Natural killer cell (primary cell): ENCODE data around the gene CDH20. TPM values are rescaled to one million over a fixed set of nuclear protein-coding genes. Genes with fewer than 3 reads are reported as not detected.

ENCODE experiments used
- ATAC-seq, 3 donors: fragments of 150-1000 bp in 2 of 3; fragments of 200-7000 bp in 1 of 3; cut with Tn5 transposase; 1 replicate in 1 of 3; 2 replicates in 2 of 3; pipeline ENCODE4 v1.10.0; 2021; ENCODE audit warnings: mild to moderate bottlenecking in 2 of 3, moderate library complexity in 2 of 3
- DNase-seq, 2 donors: peaks; one replicate each; pipeline versions ENCODE4 v3.0.0 to v3.0.0-alpha.2; 2013 to 2021; ENCODE audit warnings: mixed read lengths in 1 of 2
- H3K27ac ChIP-seq: one replicate; pipeline ENCODE4 v1.5.1; 2013; ENCODE audit warnings: mild to moderate bottlenecking, low read length
- H3K27me3 ChIP-seq: one replicate; pipeline ENCODE4 v1.6.1; 2013; ENCODE audit warnings: low read length; ENCODE audit not compliant: control insufficient read depth, insufficient read depth
- H3K36me3 ChIP-seq: one replicate; pipeline ENCODE4 v1.6.1; 2013; ENCODE audit warnings: low read length; ENCODE audit not compliant: control insufficient read depth, insufficient read depth
- H3K4me1 ChIP-seq: one replicate; pipeline ENCODE4 v1.6.1; 2013; ENCODE audit warnings: low read length; ENCODE audit not compliant: control insufficient read depth, insufficient read depth
- H3K4me3 ChIP-seq: one replicate; pipeline ENCODE4 v1.5.1; 2013; ENCODE audit warnings: low read length
- H3K9me3 ChIP-seq: one replicate; pipeline ENCODE4 v1.6.1; 2013; ENCODE audit warnings: low read length; ENCODE audit not compliant: control insufficient read depth, insufficient read depth
- H3K27ac Mint-ChIP-seq, 2 donors: one replicate each; pipeline ENCODE4 v1.8.0; 2022; ENCODE audit warnings: mild to moderate bottlenecking in 2 of 2, mixed read lengths in 2 of 2, moderate library complexity in 1 of 2
- H3K27me3 Mint-ChIP-seq, 2 donors: one replicate each; pipeline ENCODE4 v1.8.0; 2022; ENCODE audit warnings: low read depth in 2 of 2, mixed read lengths in 2 of 2
- H3K36me3 Mint-ChIP-seq: one replicate; pipeline ENCODE4 v1.8.0; 2022; ENCODE audit warnings: mixed read lengths
- H3K4me1 Mint-ChIP-seq, 2 donors: one replicate each; pipeline ENCODE4 v1.8.0; 2022; ENCODE audit warnings: mixed read lengths in 2 of 2
- H3K4me3 Mint-ChIP-seq: one replicate; pipeline ENCODE4 v1.8.0; 2022; ENCODE audit warnings: mild to moderate bottlenecking, moderate library complexity, mixed read lengths
- H3K9me3 Mint-ChIP-seq, 2 donors: one replicate each; pipeline ENCODE4 v1.8.0; 2022; ENCODE audit warnings: mixed read lengths in 2 of 2
- WGBS: methylation state at CpG from one replicate; pipeline ENCODE4 v1.1.7; 2013; ENCODE audit warnings: missing lambda C conversion rate; ENCODE audit not compliant: insufficient coverage; 5-methylcytosine and 5-hydroxymethylcytosine counted together
- intact Hi-C: fragments of 100-400 bp; cut with micrococcal nuclease; formaldehyde crosslinking; loops from one replicate; pipeline ENCODE4 v1.14.2; 2022
- total RNA-seq, 4 donors: library from RNA; stranded (reverse); fragments of 120-200 nt in 1 of 4; gene quantifications; one replicate each; pipeline versions ENCODE4 v1.2.3 to v1.2.4, GENCODE V29; 2013 to 2022
- TF ChIP-seq, protein P1 (sequence below): fragments of 200-600 bp; IDR thresholded peaks from one replicate; pipeline ENCODE4 v1.8.0; 2022; ENCODE audit warnings: antibody characterized with exemption

Gene CDH20
- total RNA-seq, 3 donors from 2014 or later (not counting 1 experiment from before 2014, with no cell fraction given), result 0.09 to 0.10 TPM; not detected in 1

DNA sequence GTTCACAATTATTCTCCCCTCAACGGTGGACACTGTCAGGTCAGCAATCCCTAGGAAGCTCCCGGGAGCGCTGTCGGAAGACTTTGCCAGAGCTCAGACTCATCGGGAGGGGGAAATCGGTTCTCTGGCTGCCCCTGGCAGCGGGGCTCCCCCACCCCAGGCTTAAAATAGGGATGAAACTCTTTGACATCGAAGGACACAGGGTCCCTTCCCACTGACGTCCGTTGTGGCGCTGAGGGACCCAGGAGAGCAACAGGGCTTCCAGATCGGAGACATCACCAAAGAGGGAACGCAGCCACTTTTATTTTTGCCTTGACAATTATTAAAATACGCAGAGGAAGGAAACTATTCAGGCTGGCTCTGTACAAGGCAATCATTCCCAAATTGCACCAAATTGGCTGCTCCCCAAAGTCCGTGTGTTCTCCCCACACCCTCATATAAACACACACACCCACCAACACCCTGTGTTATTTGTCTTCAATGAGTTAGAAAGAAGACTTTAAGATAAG, 249.0 kb downstream of the CDH20 start:
- 31% methylated on average over 14 of the region's 15 CpGs for WGBS
- H3K36me3 ChIP-seq, result no peaks in the 10 kb centered on the region
- H3K27me3 Mint-ChIP-seq, result peaks cover 27 to 55% of the 10 kb centered on the region in 2 donors
- no peak overlapping the region for H3K4me3 ChIP-seq
- peak overlapping the region; percentile 21 for H3K4me3 Mint-ChIP-seq
- no peak overlapping the region for H3K27ac Mint-ChIP-seq
- H3K27ac ChIP-seq, result no peak overlapping the region
- H3K27me3 ChIP-seq, result peaks cover 5% of the 10 kb centered on the region
- intact Hi-C loops, result loop anchor here (1.0 kb wide), 1 partner anchor 549 kb away; no protein-coding TSS in a partner anchor
- DNase-seq, result no peak
- no peak for ATAC-seq
- H3K4me1 Mint-ChIP-seq, result peaks cover 7 to 10% of the 10 kb centered on the region in 2 donors
- H3K4me1 ChIP-seq, result peaks cover 7% of the 10 kb centered on the region
- TF ChIP-seq, protein P1, sequence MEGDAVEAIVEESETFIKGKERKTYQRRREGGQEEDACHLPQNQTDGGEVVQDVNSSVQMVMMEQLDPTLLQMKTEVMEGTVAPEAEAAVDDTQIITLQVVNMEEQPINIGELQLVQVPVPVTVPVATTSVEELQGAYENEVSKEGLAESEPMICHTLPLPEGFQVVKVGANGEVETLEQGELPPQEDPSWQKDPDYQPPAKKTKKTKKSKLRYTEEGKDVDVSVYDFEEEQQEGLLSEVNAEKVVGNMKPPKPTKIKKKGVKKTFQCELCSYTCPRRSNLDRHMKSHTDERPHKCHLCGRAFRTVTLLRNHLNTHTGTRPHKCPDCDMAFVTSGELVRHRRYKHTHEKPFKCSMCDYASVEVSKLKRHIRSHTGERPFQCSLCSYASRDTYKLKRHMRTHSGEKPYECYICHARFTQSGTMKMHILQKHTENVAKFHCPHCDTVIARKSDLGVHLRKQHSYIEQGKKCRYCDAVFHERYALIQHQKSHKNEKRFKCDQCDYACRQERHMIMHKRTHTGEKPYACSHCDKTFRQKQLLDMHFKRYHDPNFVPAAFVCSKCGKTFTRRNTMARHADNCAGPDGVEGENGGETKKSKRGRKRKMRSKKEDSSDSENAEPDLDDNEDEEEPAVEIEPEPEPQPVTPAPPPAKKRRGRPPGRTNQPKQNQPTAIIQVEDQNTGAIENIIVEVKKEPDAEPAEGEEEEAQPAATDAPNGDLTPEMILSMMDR, result peak; percentile 57
- no peaks in the 10 kb centered on the region for H3K36me3 Mint-ChIP-seq
- H3K9me3 ChIP-seq, result no peaks in the 10 kb centered on the region
- no peaks in the 10 kb centered on the region for H3K9me3 Mint-ChIP-seq

DNA sequence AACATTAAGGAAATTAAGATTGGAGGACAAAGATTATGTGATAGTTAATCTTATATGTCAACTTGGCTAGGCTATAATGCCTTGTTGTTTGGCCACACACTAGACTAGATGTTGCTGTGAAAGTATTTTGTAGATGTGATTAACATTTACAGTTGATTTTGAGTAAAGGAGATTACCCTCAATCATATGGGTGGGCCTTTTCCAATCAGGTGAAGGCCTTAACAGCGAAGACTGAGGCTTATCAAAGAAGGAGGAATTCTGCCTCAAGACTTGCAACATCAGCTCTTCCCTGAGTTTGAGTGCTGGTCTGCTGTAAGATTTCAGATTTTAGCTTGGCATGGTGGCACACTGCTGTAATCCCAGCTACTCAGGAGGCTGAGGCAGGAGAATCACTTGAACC, 250.3 kb downstream of the CDH20 start:
- DNase-seq, result no peak
- no peak for ATAC-seq
- H3K27ac Mint-ChIP-seq, result no peak overlapping the region
- Histone ChIP-seq H3K4me3 (no peak overlapping the region), H3K27me3 (peaks cover 5% of the 10 kb centered on the region), H3K9me3 (no peaks in the 10 kb centered on the region), H3K36me3 (no peaks in the 10 kb centered on the region), H3K4me1 (peaks cover 7% of the 10 kb centered on the region), H3K27ac (no peak overlapping the region)
- no peaks in the 10 kb centered on the region for H3K36me3 Mint-ChIP-seq
- TF ChIP-seq, protein P1, result no peak
- H3K9me3 Mint-ChIP-seq, result no peaks in the 10 kb centered on the region
- peaks cover 7 to 10% of the 10 kb centered on the region in 2 donors for H3K4me1 Mint-ChIP-seq
- no peak overlapping the region for H3K4me3 Mint-ChIP-seq
- intact Hi-C loops, result no loop called here
- peaks cover 22 to 60% of the 10 kb centered on the region in 2 donors for H3K27me3 Mint-ChIP-seq
- 100% methylated on average over 1 of the region's 1 CpG for WGBS

DNA sequence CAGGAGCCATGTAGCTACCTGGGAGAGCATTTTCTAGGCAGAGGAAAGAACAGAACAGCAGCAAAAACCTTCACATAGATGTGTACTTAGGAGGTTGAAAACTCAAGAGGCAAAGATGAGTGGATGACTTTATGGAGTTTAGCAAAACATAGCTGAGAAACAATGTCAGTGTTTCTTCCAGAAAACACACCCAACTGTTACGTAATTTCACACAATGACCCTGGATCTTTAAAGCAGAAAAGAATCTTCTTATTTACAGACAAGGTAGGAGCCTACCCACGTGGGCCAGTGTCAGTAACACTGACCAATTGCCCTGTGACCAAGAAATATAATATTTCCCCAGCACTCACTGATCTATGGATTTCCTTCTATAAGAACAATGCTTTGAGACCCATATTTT, 254.6 kb downstream of the CDH20 start:
- H3K27ac ChIP-seq, result no peak overlapping the region
- intact Hi-C loops, result no loop called here
- Mint-ChIP-seq H3K27me3 (peaks cover 11 to 45% of the 10 kb centered on the region in 2 donors), H3K4me3 (no peak overlapping the region), H3K4me1 (no peaks in the 10 kb centered on the region), H3K36me3 (no peaks in the 10 kb centered on the region), H3K27ac (no peak overlapping the region), H3K9me3 (no peaks in the 10 kb centered on the region)
- no peaks in the 10 kb centered on the region for H3K4me1 ChIP-seq
- no peaks in the 10 kb centered on the region for H3K27me3 ChIP-seq
- WGBS, result 66% methylated on average over 2 of the region's 2 CpGs
- DNase-seq, result no peak
- no peak overlapping the region for H3K4me3 ChIP-seq
- ATAC-seq, result no peak
- no peaks in the 10 kb centered on the region for H3K36me3 ChIP-seq
- no peaks in the 10 kb centered on the region for H3K9me3 ChIP-seq
- TF ChIP-seq, protein P1, result no peak
